GM21825 (cell line): Measurements from ENCODE around the gene HS3ST1.

Experiments used
- ATAC-seq: cut with Tn5 transposase; IDR thresholded peaks from one replicate; pipeline ENCODE4 v1.9.1; 2021; ENCODE audit warnings: mild to moderate bottlenecking, moderate library complexity; ENCODE audit not compliant: unreplicated experiment

Gene HS3ST1

DNA sequence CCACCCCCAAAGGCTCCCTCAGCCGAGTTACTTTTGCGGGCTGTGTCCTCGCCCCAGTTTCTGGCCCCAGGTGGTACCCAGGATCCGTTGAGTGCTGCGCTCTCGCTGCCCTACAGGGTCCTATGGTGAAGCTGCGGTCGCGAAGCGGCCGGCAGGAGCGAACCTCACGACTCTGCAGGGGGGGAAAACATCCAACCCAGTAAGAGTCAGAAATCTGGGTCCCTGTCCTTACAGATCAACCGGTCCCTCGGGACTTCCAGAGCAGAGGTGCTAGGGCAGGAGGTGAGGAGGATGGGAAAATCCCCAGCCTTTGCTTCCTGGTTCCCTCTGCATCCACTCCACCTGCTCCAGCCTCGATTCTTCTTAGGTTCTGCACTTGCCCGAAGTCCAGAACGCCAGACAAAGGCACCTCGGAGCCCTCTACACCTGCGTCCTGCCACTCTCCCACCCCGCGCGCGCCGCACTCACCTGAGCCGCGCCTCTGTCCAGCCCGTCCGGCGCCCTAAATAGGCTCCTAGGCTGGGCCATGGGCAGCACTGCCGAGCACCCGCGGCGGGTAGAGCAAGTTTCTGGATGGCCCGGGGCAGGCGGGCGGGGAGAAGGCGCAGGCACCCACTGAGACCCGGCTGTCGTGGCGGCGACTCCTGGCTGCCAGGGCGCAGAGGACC lies at the start of gene HS3ST1:
TSS of gene HS3ST1 (minus strand) at position 664 of the 668 bp plus-strand sequence. CDS start 28,889 bp downstream, outside the sequence.
- ATAC-seq, result peak; percentile 39

DNA sequence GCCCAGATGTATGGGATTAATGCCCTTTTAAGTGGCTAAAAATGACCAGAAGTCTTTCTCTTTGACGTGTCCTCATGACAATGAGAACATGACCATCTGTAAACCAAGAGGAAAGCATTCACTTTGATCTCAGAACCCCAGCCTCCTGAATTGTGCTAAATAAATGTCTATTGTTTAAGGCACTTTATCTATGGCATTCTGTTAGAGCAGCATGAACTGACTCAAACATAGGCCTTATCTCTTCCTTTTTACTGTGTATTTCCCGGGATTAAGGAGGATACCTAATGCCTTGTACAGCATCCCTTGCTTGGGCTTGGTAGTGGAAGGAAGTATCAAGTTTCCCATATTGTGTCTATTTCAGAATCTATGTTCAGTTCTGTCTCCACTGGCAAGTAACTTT lies 47.2 kb upstream of the HS3ST1 start:
- no peak for ATAC-seq

DNA sequence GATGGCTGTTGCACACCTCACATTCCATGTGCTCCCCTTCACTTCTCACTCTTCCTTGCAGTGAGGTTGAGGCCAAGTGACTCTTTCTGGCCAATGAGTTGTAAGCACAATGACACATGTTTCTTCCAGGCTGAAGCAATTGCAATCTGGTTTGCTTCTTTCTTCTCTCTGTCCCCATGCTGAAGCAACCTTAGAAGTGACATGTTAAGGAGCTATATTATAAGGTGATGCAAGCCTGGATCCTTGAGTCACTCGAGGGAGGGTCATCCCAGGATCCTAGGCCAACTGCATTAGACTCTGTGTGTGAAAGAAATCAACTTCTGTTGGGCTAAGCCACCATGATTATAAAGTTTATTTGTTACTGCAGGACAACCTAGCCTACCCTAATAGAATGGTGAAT lies 45.5 kb upstream of the HS3ST1 start:
- ATAC-seq, result no peak

DNA sequence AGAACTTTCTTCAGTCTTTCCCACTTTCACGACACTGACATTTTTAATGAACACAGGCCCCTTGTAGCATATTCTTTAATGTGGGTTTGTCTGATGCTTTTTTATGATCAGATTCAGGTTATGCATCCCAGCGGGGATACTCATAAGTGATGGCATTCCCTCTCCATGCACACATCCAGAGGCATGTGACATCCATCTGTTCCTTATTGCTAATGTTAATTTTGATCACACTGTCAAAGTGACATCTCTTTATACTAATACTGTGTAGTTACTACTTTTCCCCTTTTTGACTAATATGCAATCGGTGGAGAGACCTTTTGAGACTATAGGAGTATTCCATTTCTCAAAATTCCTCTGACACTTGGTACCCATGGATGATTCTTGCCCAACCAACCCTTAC lies 43.8 kb upstream of the HS3ST1 start:
- ATAC-seq, result no peak

DNA sequence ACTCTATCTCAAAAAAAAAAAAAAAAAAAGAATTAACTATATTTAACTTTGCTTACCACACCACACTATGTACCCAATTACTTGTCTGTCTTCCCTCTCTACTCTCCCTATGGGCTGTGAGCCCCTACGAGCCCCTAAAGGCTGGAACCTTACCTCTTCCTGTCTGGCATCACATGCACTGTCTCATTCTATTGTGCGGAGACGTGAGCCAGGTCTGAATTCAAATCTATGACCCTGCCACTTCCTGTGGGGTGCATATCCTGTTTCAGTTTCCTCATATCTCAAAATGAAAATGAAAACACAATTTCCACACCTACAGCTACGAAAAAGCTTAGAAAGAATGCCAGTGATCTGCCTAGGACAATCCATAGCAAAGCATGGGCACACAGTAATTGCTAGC lies 42.9 kb upstream of the HS3ST1 start:
- peak; percentile 68 for ATAC-seq

DNA sequence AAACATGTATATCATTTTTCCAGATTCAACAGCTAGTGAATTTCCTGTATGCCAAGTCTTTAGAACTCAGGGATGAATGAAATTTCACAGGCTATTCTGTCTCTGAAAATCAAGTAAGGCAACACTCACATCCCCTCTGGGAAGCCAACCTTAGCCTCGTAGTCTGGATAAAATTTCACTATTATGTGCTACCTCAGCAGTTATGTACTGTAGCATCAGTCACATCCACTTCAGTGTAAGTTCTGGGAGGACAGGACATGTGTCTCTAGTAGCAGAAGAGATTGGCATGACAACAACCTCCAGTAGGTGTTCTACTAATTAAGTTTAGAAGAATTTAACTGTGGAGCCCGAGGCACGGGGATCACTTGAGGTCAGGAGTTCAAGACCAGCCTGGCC lies 42.4 kb upstream of the HS3ST1 start:
- ATAC-seq, result no peak

DNA sequence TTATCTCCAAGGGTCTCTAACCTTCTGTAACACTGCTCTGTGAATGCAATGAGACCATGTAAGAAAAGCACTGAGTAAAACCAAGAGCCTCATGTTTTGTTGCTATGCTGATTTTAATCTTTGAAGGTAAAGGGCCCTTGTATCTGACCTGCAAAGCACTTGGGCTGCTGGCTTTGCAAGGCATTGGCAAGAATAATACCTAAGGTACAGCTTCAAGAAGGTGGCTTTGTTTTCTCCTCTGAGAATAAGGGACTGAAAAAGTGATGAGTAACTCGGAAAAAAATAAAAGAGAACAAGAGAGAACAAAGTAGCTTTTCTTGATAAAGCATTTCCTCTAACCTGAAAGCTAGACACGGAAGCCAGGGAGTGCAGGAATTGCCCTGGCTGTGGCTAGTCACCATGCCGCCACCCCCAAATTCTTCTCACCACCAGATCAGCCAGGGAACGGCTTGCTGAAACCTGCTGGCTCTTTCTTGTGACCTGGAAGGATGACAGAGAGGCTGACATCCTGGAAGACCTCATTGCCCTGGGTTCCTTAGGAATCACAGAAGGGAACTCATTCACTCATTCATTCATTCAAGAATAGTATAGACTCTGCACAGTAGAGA lies 41.8 kb upstream of the HS3ST1 start:
- ATAC-seq, result peak; percentile 45

DNA sequence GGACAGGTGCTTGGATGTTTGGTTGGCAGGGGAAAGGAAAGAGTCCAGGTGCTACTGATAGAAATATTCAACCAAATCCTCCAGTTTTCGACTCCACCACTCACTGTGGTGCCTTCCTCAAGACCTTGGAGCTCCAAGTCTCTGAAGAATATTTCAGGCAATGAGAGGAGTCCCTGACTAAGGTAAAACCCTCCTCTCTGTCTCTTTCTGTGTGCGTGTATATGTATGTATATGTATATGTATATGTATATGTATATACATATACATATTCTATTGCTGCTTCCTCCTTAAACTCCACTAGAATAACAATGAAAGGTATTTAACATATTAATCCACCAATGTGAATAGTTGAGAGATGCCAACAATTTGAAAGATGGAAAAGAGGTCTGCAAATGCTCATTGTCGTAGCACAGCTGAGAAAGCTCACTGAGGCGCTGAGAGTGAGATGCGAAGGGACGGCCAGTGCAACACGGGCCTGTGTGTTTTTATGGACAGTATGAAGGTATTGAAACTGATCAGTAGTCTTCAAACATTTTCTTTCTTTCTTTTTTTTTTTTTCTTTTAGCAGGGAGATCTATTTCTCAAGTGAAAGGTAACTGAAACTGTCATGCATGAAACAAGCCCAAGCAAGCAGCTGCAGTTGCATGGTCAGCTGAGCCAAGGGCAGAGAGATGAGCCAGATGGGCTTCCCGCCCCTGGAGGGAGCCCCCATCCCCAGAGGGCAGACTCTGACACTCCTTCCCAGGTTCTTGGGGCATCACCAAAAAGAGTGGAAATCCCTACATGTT lies 41.1 kb upstream of the HS3ST1 start:
- ATAC-seq, result peak; percentile 71

DNA sequence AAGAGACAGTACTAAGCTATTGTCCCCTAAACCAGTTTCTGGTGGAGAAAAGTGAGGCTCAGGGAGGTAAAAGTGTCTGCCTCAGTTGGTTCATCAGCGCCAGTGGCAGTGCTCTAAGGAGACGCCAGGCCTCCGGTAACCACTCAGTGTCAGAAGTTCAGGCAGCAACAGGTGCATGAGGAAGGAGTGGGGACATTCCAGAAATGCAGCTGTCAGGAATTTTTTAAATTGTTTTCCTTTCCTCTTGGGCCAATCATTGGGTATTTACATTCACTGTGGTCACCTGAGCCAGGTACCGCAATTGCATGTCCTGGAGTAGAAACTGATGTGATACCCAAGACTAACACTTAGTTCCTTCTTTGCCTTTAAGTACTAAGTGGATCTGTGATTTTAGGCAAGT lies 40.2 kb upstream of the HS3ST1 start:
- ATAC-seq, result no peak

DNA sequence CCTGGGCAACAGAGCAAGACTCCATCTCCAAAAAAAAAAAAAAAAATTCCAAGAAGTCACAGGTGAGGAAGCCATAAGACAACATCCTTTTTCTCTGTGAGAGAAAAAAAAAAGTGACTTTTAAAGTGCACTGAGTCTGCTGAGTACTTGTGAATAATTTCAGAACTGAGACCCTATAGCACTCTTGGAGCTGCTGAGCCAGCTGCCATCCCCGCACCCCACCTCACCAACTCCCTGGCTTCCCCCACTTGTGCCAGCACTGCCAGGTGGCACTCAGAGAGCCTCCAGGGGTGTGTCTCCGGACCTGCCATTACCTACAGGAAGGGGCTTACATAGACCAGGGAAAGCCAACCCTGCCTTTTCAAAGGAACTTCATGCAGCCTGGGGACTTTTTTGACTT lies 39.2 kb upstream of the HS3ST1 start:
- no peak for ATAC-seq

DNA sequence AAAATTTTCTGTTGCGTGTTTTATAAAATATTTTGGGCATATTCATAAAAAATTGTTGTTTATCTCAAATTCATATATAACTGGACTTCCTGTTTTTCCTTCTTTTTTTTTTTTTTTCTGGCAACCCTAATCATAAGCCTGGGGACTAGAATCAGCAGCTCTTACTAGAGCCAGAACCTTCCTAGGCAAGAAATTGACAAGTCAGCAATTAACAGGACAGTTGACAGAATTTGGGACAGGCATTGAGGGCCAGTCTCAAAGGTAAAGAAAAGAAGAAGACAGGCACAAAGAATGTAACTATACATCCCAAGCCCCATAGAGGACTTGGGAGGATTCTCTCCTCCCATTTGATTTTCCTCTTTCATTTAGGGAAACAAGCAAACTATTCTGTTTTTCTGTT lies 35.0 kb upstream of the HS3ST1 start:
- ATAC-seq, result no peak

DNA sequence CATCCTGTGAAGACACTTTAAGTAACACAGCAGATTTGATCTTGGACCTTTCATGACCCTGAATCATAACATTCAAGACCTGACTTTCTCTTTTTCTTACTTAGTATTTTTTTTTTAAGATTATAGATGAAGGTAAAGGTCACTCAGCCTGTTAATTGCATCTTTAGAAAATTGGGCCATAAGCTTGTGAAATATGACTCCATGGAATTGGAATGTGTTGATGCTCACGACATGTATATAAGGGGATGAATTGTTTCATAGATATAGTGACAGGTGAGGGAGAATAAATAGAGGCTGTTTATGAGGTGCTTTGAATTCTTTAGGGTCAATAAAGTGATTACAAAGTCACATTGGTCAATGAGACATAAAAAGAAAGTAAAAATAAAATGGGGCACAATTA lies 27.7 kb upstream of the HS3ST1 start:
- ATAC-seq, result no peak

DNA sequence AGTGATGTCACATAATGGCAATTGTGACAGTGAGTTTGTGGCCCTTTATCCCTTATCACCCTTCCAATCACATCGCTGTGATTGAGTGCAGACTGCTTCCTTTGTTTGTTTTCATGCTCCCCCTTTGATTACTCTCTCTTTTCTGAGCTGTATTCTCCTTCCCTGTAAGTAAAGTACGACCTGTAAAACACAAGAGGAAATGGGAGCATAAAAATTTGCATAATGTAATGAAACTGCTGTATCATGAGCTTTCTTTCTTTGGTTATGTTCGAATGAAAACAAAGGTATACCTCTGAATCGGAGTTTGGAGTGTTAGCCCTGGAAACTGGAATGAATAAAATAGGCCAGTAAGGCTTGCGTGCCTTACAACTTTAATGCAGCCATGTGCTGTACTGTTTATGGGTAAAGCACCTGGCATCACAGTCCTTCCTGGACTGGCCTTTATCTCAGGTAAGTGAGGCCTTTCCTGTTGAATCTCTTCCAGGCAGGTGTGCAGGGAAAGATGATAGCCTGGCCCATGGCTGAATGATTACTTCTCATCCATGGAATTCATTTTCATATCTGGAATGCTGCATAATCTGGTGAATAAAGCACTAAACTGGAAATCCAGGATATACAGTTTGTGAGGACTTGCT lies 26.6 kb upstream of the HS3ST1 start:
- no peak for ATAC-seq

DNA sequence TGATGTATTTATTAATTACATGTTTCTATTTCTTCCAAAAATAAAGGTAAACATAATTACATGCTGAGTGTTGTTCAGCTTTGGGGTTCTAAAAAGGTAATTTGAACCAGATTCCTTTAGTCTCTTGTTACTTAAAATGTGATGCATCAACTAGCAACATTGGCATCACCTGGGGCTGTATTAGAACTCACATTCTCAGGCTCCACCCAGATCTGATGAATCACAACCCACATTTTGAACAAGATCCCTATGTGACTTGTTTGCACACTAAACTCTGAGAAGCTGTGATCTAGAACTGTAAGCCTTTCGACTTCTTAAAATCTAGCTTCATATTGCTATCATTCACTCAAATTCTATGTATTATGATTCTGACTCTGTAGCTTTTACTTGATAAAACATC lies 23.0 kb upstream of the HS3ST1 start:
- ATAC-seq, result no peak

DNA sequence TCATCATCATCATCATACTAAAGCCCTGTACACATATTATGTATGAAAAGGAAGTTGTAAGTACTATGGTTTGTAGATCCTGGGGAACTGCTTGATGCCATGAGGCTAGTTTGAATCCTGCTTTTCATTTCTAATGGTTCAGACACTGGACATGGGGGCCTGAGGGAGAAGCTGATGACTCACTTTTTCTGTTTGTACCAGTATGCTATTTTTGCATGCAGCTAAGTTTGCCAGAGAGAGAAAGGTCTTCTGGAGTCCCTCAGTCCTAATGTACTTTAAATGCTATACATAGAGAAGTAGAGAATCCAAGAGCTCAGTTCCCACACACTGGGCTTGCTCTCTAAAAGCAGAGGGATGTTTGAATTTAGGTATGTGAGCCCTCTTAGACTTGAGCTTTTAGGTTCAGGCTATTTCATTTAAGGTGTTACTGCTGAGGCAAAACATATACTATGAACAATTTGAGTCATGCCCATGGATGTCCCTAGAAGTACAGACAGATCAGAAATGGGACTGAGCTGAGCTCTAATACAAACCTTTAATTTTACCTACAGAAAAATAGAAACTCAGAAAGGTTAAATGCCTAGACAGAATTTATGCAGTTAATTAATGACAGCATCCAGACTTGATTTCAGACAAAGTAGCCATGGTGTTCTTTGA lies 17.6 kb upstream of the HS3ST1 start:
- ATAC-seq, result no peak

DNA sequence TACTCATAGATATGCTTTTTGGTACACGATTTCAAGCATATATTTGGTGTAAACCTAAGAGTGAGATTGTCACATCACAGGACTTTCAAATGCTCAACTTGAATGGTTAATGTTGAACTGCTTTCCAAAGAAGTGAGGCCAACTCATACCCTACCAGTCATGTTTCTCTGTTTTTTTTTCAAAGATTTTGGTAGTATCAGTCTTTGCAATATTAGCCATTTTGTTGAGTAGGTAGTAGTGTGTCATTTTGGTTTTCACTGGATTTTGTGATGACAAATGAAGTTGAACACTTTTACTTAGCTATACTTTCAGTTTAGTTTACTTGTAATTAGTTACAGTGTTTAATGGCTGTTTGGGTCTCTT lies 12.5 kb upstream of the HS3ST1 start:
- ATAC-seq, result no peak

DNA sequence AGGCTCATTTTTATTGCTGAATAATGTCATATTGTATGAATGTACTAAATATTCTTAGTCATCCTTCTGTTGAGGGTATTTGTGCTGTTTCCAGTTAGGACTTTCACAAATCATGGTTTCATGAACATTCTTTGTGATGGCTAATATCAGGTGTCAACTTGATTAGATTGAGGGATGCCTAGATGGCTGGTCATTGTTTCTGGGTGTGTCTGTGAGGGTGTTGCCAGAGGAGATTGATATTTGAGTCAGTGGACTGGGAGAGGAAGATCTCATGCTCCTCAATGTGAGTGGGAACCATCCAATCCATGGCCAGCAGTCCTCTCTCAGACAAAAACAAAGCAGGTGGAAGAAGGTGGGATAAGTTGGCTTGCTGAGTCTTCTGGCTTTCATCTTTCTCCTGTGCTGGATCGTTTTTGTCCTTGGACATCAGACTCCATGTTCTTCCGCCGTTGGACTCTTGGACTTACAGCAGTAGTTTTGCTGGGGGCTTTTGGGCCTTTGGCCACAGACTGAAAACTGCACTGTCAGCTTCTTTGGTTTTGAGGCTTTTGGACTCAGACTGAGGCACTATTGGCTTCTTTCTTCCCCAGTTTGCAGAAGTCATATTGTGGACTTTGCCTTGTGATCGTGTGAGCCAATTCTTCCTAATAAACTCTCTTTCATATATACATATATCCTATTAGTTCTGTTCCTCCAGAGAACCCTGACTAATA lies 11.9 kb upstream of the HS3ST1 start:
- no peak for ATAC-seq

DNA sequence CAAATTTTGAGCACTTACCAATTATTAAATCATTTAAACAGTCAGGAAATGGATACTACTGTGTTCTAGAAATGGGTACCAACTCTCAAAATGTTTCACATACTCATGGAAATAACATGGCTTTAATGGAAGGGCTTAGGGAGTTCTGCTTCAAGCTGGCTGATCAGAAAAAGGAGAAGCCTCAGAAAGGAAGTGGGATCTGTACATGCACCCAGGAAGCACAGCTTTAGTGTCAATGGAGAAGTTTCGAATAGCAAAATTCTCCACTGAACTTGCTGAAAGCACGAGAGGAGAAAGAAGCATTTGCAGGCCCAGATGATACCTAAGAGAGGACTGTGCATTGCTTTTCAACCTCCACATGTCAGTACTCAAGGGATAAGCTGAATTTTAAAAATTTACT lies 11.1 kb upstream of the HS3ST1 start:
- no peak for ATAC-seq

DNA sequence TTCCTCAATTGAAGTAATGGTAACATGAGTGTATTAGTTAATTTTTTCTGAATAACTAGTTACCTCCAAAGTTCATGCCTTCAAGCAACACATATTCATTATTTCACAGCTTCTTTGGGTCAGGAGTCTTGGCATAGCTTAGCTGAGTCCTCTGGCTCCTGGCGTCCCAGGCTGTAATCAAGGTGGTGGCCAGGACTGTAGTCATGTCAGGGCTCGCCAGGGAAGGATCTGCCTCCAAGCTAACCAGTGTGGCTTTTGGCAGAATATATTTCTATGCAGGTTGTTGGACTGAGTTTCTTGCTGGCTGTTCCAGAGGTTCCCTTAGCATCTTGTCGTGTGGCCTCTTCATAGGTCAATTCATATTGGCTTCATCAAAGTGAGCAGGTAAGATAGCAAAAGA lies 10.0 kb upstream of the HS3ST1 start:
- ATAC-seq, result no peak

DNA sequence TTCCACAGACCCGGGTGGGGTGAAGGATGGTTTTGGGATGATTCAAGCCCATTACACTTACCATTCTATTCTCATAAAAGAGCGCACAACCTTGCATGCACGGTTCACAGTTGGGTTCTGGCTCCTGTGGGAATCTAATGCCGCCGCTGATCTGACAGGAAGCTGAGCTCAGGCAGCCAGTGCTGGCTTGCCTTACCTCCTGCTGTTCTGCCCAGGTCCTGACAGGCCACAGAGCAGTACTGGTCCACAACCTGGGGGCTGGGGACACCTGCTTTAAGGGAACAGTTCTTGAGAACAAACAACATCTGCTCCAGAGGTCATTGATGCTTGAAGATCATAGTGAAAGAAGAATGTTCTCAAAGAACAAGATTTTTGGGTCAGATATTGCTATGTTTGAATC lies 8.0 kb upstream of the HS3ST1 start:
- ATAC-seq, result peak; percentile 55

DNA sequence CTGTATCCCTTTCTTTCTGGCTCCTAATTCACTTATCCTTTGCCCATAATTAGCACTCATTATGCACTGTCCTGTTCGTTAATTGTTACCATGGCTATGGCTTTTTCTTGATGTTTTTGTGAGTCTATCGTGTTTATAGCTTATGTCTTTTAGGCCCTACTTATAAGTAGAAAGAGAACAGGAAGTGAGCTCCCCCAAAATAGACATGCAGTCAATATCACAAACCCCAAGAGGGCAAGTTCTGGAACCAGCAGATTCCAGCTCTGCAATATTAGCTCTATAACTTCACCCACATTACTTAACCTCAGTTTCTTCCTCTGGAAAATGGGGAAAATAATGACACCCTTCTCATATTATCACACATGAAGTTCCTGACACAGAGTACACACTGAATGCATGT lies 7.4 kb upstream of the HS3ST1 start:
- ATAC-seq, result no peak
